Neural progenitor cell (in vitro differentiated cells): Measurements from ENCODE around the gene RBM15B.
"Not testable (repeated sequence)": the region's sequence is repeated elsewhere in the genome, so short reads cannot be mapped to it uniquely, and the experiment has no call there.

Experiments used
- CTCF ChIP-seq: fragments of 200-600 bp; sonication (generic); IDR thresholded peaks from 2 replicates; pipeline ENCODE4 v1.5.1; 2017; ENCODE audit warnings: antibody characterized with exemption, mild to moderate bottlenecking
- EZH2 ChIP-seq: fragments of 200-600 bp; sonication (generic); IDR thresholded peaks from 2 replicates; pipeline ENCODE4 v1.6.1; 2017; ENCODE audit warnings: antibody characterized with exemption, mild to moderate bottlenecking, moderate library complexity
- EZH2phosphoT487 ChIP-seq: fragments of 200-600 bp; sonication (generic); IDR thresholded peaks from 2 replicates; pipeline ENCODE4 v1.6.1; 2017; ENCODE audit warnings: antibody characterized with exemption

GRCh38 chr3:51368276-51368675 lies 22.8 kb upstream of the RBM15B start:
- not testable (repeated sequence) for TF ChIP-seq EZH2, CTCF, EZH2phosphoT487
